Neural progenitor cell (in vitro differentiated cells): Measurements from ENCODE around the gene PLPP6. TPM values are rescaled to one million over a fixed set of nuclear protein-coding genes. Genes with fewer than 3 reads are reported as not detected.

ENCODE experiments used
- DNase-seq: peaks from one replicate; pipeline ENCODE4 v3.0.0-alpha.2; 2016; ENCODE audit warnings: low spot score
- H2AFZ ChIP-seq: fragments of 200-600 bp; sonication (generic); replicated peaks from 2 replicates; pipeline ENCODE4 v1.6.1; 2016; ENCODE audit warnings: antibody characterized with exemption
- H3F3A ChIP-seq: fragments of 200-600 bp; sonication (generic); 2 replicates; pipeline ENCODE4 v1.6.1; 2016; ENCODE audit warnings: antibody characterized with exemption, low read depth
- H3K27ac ChIP-seq: fragments of 200-600 bp; sonication (generic); 2 replicates; pipeline ENCODE4 v1.5.1; 2016; ENCODE audit warnings: mild to moderate bottlenecking
- H3K27me3 ChIP-seq: fragments of 200-600 bp; sonication (generic); 2 replicates; pipeline ENCODE4 v1.6.1; 2016; ENCODE audit warnings: mild to moderate bottlenecking, moderate library complexity
- H3K36me3 ChIP-seq: fragments of 200-600 bp; sonication (generic); 2 replicates; pipeline ENCODE4 v1.5.1; 2016
- H3K4me1 ChIP-seq: fragments of 200-600 bp; sonication (generic); 2 replicates; pipeline ENCODE4 v1.6.1; 2016; ENCODE audit warnings: mixed run types
- H3K4me2 ChIP-seq: fragments of 200-600 bp; sonication (generic); 2 replicates; pipeline ENCODE4 v1.6.1; 2016
- H3K4me3 ChIP-seq: fragments of 200-600 bp; sonication (generic); 2 replicates; pipeline ENCODE4 v1.5.1; 2016
- H3K79me2 ChIP-seq: fragments of 200-600 bp; sonication (generic); 2 replicates; pipeline ENCODE4 v1.6.1; 2016; ENCODE audit warnings: low read depth
- H3K9ac ChIP-seq: fragments of 200-600 bp; sonication (generic); 2 replicates; pipeline ENCODE4 v1.6.1; 2016
- H3K9me3 ChIP-seq: fragments of 200-600 bp; sonication (generic); 2 replicates; pipeline ENCODE4 v1.5.1; 2016; ENCODE audit warnings: low read depth
- H4K20me1 ChIP-seq: fragments of 200-600 bp; sonication (generic); 2 replicates; pipeline ENCODE4 v1.6.1; 2016; ENCODE audit warnings: low read depth
- H3K27ac Mint-ChIP-seq: 3 replicates; pipeline ENCODE4 v1.8.0; 2021; ENCODE audit warnings: mixed read lengths
- H3K27me3 Mint-ChIP-seq: 2 replicates; pipeline ENCODE4 v1.8.0; 2022; ENCODE audit warnings: low read depth, mild to moderate bottlenecking, inconsistent platforms, moderate library complexity, mixed read lengths; ENCODE audit not compliant: insufficient read depth
- H3K36me3 Mint-ChIP-seq: 3 replicates; pipeline ENCODE4 v1.8.0; 2021; ENCODE audit warnings: mixed read lengths
- H3K4me1 Mint-ChIP-seq: 3 replicates; pipeline ENCODE4 v1.8.0; 2021; ENCODE audit warnings: mixed read lengths
- H3K4me3 Mint-ChIP-seq: 3 replicates; pipeline ENCODE4 v1.8.0; 2021; ENCODE audit warnings: mild to moderate bottlenecking, moderate library complexity, mixed read lengths
- H3K9me3 Mint-ChIP-seq: 3 replicates; pipeline ENCODE4 v1.8.0; 2020; ENCODE audit warnings: mixed read lengths
- EZH2 ChIP-seq: fragments of 200-600 bp; sonication (generic); IDR thresholded peaks from 2 replicates; pipeline ENCODE4 v1.6.1; 2017; ENCODE audit warnings: antibody characterized with exemption, mild to moderate bottlenecking, moderate library complexity
- EZH2phosphoT487 ChIP-seq: fragments of 200-600 bp; sonication (generic); IDR thresholded peaks from 2 replicates; pipeline ENCODE4 v1.6.1; 2017; ENCODE audit warnings: antibody characterized with exemption
- total RNA-seq: library from RNA; depleted of rRNA; stranded (reverse); fragments of >200 nt; gene quantifications from 2 replicates; pipeline ENCODE4 v1.2.3, GENCODE V29; 2015; ENCODE audit warnings: low replicate concordance
- TF ChIP-seq, protein P1 (sequence below): fragments of 200-600 bp; sonication (generic); IDR thresholded peaks from 2 replicates; pipeline ENCODE4 v1.5.1; 2017; ENCODE audit warnings: antibody characterized with exemption, mild to moderate bottlenecking

The PLPP6 gene
- total RNA-seq, 1 donor from 2014 or later, result 11.1 TPM

DNA sequence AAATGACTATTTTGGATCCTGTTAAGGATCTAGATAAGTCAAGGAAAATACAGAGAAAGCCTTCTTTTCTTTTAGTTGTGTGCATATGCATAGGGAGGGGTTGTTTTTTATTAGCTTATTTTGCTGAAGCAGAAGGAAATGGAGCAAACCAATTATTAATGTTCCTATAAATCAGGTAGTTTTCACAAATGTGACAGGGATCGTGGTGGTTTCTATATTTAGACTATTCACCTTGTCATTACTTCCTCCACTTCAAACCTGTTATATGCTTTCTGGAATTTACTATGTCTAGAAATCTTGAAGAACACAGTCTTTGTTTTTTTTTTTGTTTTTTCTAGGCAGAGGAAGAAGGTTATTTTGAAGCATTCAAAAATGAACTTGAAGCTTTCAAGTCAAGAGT, 39.4 kb downstream of the PLPP6 start:
- no peak overlapping the region for H3K4me2 ChIP-seq
- no peaks in the 10 kb centered on the region for H3K27me3 ChIP-seq
- H3K4me3 ChIP-seq, result no peak overlapping the region
- H3K4me3 Mint-ChIP-seq, result no peak overlapping the region
- H3F3A ChIP-seq, result no peaks in the 10 kb centered on the region
- H3K36me3 ChIP-seq, result peaks cover 18% of the 10 kb centered on the region
- no peak overlapping the region for H3K27ac ChIP-seq
- peaks cover 23% of the 10 kb centered on the region for H3K36me3 Mint-ChIP-seq
- no peak overlapping the region for H3K27ac Mint-ChIP-seq
- H4K20me1 ChIP-seq, result no peaks in the 10 kb centered on the region
- no peaks in the 10 kb centered on the region for H3K9me3 ChIP-seq
- no peaks in the 10 kb centered on the region for H3K27me3 Mint-ChIP-seq
- DNase-seq, result no peak
- H3K4me1 ChIP-seq, result peaks cover 9% of the 10 kb centered on the region
- H3K9me3 Mint-ChIP-seq, result no peaks in the 10 kb centered on the region
- H3K79me2 ChIP-seq, result no peaks in the 10 kb centered on the region
- TF ChIP-seq, protein P1, sequence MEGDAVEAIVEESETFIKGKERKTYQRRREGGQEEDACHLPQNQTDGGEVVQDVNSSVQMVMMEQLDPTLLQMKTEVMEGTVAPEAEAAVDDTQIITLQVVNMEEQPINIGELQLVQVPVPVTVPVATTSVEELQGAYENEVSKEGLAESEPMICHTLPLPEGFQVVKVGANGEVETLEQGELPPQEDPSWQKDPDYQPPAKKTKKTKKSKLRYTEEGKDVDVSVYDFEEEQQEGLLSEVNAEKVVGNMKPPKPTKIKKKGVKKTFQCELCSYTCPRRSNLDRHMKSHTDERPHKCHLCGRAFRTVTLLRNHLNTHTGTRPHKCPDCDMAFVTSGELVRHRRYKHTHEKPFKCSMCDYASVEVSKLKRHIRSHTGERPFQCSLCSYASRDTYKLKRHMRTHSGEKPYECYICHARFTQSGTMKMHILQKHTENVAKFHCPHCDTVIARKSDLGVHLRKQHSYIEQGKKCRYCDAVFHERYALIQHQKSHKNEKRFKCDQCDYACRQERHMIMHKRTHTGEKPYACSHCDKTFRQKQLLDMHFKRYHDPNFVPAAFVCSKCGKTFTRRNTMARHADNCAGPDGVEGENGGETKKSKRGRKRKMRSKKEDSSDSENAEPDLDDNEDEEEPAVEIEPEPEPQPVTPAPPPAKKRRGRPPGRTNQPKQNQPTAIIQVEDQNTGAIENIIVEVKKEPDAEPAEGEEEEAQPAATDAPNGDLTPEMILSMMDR, result no peak
- TF ChIP-seq EZH2phosphoT487, result no peak
- no peak for TF ChIP-seq EZH2
- no peak overlapping the region for H3K9ac ChIP-seq
- no peak overlapping the region for H2AFZ ChIP-seq
- no peaks in the 10 kb centered on the region for H3K4me1 Mint-ChIP-seq

DNA sequence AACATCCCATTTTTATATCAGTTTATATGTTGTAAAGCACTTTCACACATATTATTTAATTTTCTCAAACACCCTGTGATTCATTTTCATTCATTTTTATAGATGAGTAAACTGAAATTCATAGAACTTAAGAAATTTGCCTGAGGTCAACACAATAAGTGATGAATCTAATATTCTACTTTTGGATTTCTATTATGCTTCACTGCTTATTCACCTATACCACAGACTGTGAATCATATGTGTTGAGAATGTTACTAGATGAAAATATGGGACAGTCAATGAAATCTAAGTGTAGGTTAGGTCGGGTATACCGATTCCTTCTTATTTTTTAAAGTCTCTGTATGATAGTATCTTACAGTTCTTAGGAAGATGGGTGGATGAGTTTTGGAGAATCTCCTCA, 42.0 kb downstream of the PLPP6 start:
- Histone ChIP-seq H3K27ac (no peak overlapping the region), H3K4me1 (peaks cover 9% of the 10 kb centered on the region), H4K20me1 (no peaks in the 10 kb centered on the region), H3K9ac (no peak overlapping the region), H3K79me2 (no peaks in the 10 kb centered on the region), H3K27me3 (no peaks in the 10 kb centered on the region), H3K4me2 (no peak overlapping the region), H2AFZ (no peak overlapping the region), H3K4me3 (no peak overlapping the region), H3F3A (no peaks in the 10 kb centered on the region), H3K36me3 (peaks cover 9% of the 10 kb centered on the region), H3K9me3 (no peaks in the 10 kb centered on the region)
- Mint-ChIP-seq H3K27me3 (no peaks in the 10 kb centered on the region), H3K9me3 (no peaks in the 10 kb centered on the region), H3K36me3 (peaks cover 30% of the 10 kb centered on the region), H3K4me3 (no peak overlapping the region), H3K4me1 (no peaks in the 10 kb centered on the region), H3K27ac (no peak overlapping the region)
- DNase-seq, result no peak
- TF ChIP-seq, protein P1, result no peak
- TF ChIP-seq EZH2 (no peak), EZH2phosphoT487 (no peak)

DNA sequence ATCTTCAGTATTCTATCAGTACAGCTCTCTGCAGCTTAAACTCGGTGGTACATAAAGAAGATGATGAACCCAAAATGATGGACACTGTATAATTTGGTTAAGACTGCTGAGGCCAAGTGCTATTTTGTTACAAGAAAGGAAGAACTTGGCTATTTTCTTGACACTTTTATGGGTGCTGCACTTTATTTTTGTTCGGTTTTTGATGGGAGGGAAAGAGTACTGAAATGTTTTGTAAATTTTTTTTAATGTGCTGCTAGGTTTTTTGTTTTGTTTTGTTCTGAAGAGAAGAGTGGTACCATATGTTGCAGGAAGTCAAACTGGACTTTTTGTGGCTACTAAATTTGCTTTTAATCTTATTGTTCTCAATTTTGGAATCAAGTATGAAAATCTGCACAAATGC, 43.9 kb downstream of the PLPP6 start:
- Histone ChIP-seq H3K9me3 (no peaks in the 10 kb centered on the region), H3K4me2 (no peak overlapping the region), H4K20me1 (no peaks in the 10 kb centered on the region), H3K79me2 (no peaks in the 10 kb centered on the region), H2AFZ (no peak overlapping the region), H3K4me1 (peaks cover 9% of the 10 kb centered on the region), H3K36me3 (peaks cover 5% of the 10 kb centered on the region), H3K27me3 (no peaks in the 10 kb centered on the region), H3K4me3 (no peak overlapping the region), H3K9ac (no peak overlapping the region), H3K27ac (no peak overlapping the region), H3F3A (no peaks in the 10 kb centered on the region)
- TF ChIP-seq, protein P1, result no peak
- TF ChIP-seq EZH2 (no peak), EZH2phosphoT487 (no peak)
- H3K4me1 Mint-ChIP-seq, result no peaks in the 10 kb centered on the region
- H3K4me3 Mint-ChIP-seq, result no peak overlapping the region
- no peaks in the 10 kb centered on the region for H3K9me3 Mint-ChIP-seq
- no peaks in the 10 kb centered on the region for H3K27me3 Mint-ChIP-seq
- H3K27ac Mint-ChIP-seq, result no peak overlapping the region
- no peak for DNase-seq
- H3K36me3 Mint-ChIP-seq, result peaks cover 28% of the 10 kb centered on the region
